GM23338 (cell line): ENCODE measurements around the gene ZC3H6. TPM values are rescaled to one million over a fixed set of nuclear protein-coding genes. Genes with fewer than 3 reads are reported as not detected.

Source experiments
- ATAC-seq: fragments of 200-7000 bp; cut with Tn5 transposase; 3 replicates; pipeline ENCODE4 v1.9.1; 2020
- DNase-seq: peaks from one replicate; pipeline ENCODE4 v3.0.0-alpha.2; 2015; ENCODE audit warnings: low spot score
- H2AFZ ChIP-seq: fragments of 200-600 bp; sonication (generic); 2 replicates; pipeline ENCODE4 v1.8.0; 2016; ENCODE audit warnings: antibody characterized with exemption, mild to moderate bottlenecking, moderate library complexity
- H3F3A ChIP-seq: fragments of 200-600 bp; sonication (generic); replicated peaks from 2 replicates; pipeline ENCODE4 v1.8.0; 2017; ENCODE audit warnings: antibody characterized with exemption, mixed run types, low read depth
- H3K27ac ChIP-seq: fragments of 200-600 bp; sonication (generic); 2 replicates; pipeline ENCODE4 v1.6.1; 2016; ENCODE audit warnings: low read depth
- H3K27me3 ChIP-seq: fragments of 200-600 bp; sonication (generic); 2 replicates; pipeline ENCODE4 v1.8.0; 2016; ENCODE audit warnings: mild to moderate bottlenecking, mixed run types, moderate library complexity; ENCODE audit not compliant: insufficient read depth
- H3K36me3 ChIP-seq: fragments of 200-600 bp; sonication (generic); 2 replicates; pipeline ENCODE4 v1.8.0; 2016; ENCODE audit warnings: mild to moderate bottlenecking; ENCODE audit not compliant: insufficient read depth
- H3K4me1 ChIP-seq: fragments of 200-600 bp; sonication (generic); 2 replicates; pipeline ENCODE4 v1.8.0; 2016; ENCODE audit warnings: mild to moderate bottlenecking, moderate library complexity; ENCODE audit not compliant: insufficient read depth
- H3K4me2 ChIP-seq: fragments of 200-600 bp; sonication (generic); 2 replicates; pipeline ENCODE4 v1.7.1; 2017; ENCODE audit warnings: mixed run types
- H3K4me3 ChIP-seq: fragments of 200-600 bp; sonication (generic); 2 replicates; pipeline ENCODE4 v1.6.1; 2016; ENCODE audit warnings: mixed run types
- H3K79me2 ChIP-seq: fragments of 200-600 bp; sonication (generic); replicated peaks from 2 replicates; pipeline ENCODE4 v1.8.0; 2017; ENCODE audit warnings: mild to moderate bottlenecking; ENCODE audit not compliant: insufficient read depth
- H3K9me2 ChIP-seq: fragments of 200-600 bp; sonication (generic); 2 replicates; pipeline ENCODE4 v1.8.0; 2017; ENCODE audit not compliant: insufficient read depth
- H4K20me1 ChIP-seq: fragments of 200-600 bp; sonication (generic); replicated peaks from 2 replicates; pipeline ENCODE4 v1.8.0; 2017; ENCODE audit warnings: mild to moderate bottlenecking; ENCODE audit not compliant: insufficient read depth
- H3K27ac Mint-ChIP-seq: 2 replicates; pipeline ENCODE4 v1.8.0; 2020; ENCODE audit warnings: inconsistent platforms, mild to moderate bottlenecking, moderate library complexity, mixed read lengths
- H3K27me3 Mint-ChIP-seq: 3 replicates; pipeline ENCODE4 v1.8.0; 2022; ENCODE audit warnings: low read depth, mild to moderate bottlenecking, moderate library complexity, mixed read lengths, inconsistent platforms; ENCODE audit not compliant: insufficient read depth, poor library complexity
- H3K36me3 Mint-ChIP-seq: 3 replicates; pipeline ENCODE4 v1.8.0; 2021; ENCODE audit warnings: low read depth, mild to moderate bottlenecking, inconsistent platforms, moderate library complexity, mixed read lengths
- H3K4me1 Mint-ChIP-seq: 3 replicates; pipeline ENCODE4 v1.8.0; 2020; ENCODE audit warnings: mild to moderate bottlenecking, inconsistent platforms, mixed read lengths
- H3K4me3 Mint-ChIP-seq: 3 replicates; pipeline ENCODE4 v1.8.0; 2021; ENCODE audit warnings: moderate library complexity, mild to moderate bottlenecking, inconsistent platforms, mixed read lengths
- H3K9me3 Mint-ChIP-seq: 3 replicates; pipeline ENCODE4 v1.8.0; 2020; ENCODE audit warnings: moderate library complexity, mild to moderate bottlenecking, inconsistent platforms, mixed read lengths
- CTCF ChIP-seq, 2 experiments: fragments of 200-600 bp in 1 of 2; sonication (generic) in 1 of 2; conservative IDR thresholded peaks; 2 replicates each; pipeline versions ENCODE4 v1.5.1 to v1.6.1; 2016 to 2017; ENCODE audit warnings: antibody characterized with exemption in 2 of 2, low read depth in 2 of 2, mild to moderate bottlenecking in 2 of 2, moderate library complexity in 1 of 2
- JUNB ChIP-seq: IDR thresholded peaks from one replicate; pipeline ENCODE4 v1.6.1; 2016; ENCODE audit warnings: antibody characterized with exemption; ENCODE audit not compliant: unreplicated experiment
- NANOG ChIP-seq: IDR thresholded peaks from 2 replicates; pipeline ENCODE4 v1.6.1; 2016; ENCODE audit warnings: antibody characterized with exemption, borderline replicate concordance
- STAT1 ChIP-seq: IDR thresholded peaks from one replicate; pipeline ENCODE4 v1.6.1; 2016; ENCODE audit warnings: antibody characterized with exemption; ENCODE audit not compliant: unreplicated experiment
- ZNF331 ChIP-seq: fragments of 250-450 bp; sonication (Bioruptor Pico); IDR thresholded peaks from 2 replicates; pipeline ENCODE4 v1.5.0; 2020; ENCODE audit warnings: low read depth, mild to moderate bottlenecking, moderate library complexity
- polyA plus RNA-seq: library from polyadenylated mRNA; unstranded; fragments of >200 nt; fragmentation: Nextera tagmentation; extraction: Ambion mirVana; gene quantifications from 2 replicates; pipeline ENCODE4 v1.2.1, GENCODE V29; 2016
- total RNA-seq: library from RNA; depleted of rRNA; stranded (reverse); fragments of >200 nt; shearing (Covaris generic); gene quantifications from 2 replicates; pipeline ENCODE4 v1.2.3, GENCODE V29; 2014
- TF ChIP-seq, protein P1 (sequence below): IDR thresholded peaks from one replicate; pipeline ENCODE4 v1.6.1; 2018; ENCODE audit warnings: antibody characterized with exemption; ENCODE audit not compliant: unreplicated experiment
- TF ChIP-seq, protein P2 (sequence below): IDR thresholded peaks from 2 replicates; pipeline ENCODE4 v1.6.1; 2016; ENCODE audit warnings: antibody characterized with exemption
- TF ChIP-seq, protein P3 (sequence below): fragments of 250-450 bp; sonication (Bioruptor Pico); IDR thresholded peaks from 2 replicates; pipeline ENCODE4 v1.5.0; 2020; ENCODE audit warnings: mild to moderate bottlenecking, moderate library complexity

Gene ZC3H6
- total and polyA plus RNA-seq, 2 experiments from 2014 or later, result 4.9 to 8.0 TPM

GRCh38 chr2:112321375-112322320 lies 46.3 kb downstream of the ZC3H6 start:
- no peaks in the 10 kb centered on the region for H3F3A ChIP-seq
- H3K4me3 ChIP-seq, result no peak overlapping the region
- H3K4me3 Mint-ChIP-seq, result no peak overlapping the region
- no peak overlapping the region for H3K4me2 ChIP-seq
- H3K9me2 ChIP-seq, result no peaks in the 10 kb centered on the region
- H3K36me3 ChIP-seq, result no peaks in the 10 kb centered on the region
- ATAC-seq (no peak), DNase-seq (no peak)
- H3K27me3 Mint-ChIP-seq, result no peaks in the 10 kb centered on the region
- no peak overlapping the region for H2AFZ ChIP-seq
- peaks cover 7% of the 10 kb centered on the region; the same call in 2 of the 3 replicates for H3K4me1 Mint-ChIP-seq
- no peaks in the 10 kb centered on the region for H3K36me3 Mint-ChIP-seq
- TF ChIP-seq, protein P1, sequence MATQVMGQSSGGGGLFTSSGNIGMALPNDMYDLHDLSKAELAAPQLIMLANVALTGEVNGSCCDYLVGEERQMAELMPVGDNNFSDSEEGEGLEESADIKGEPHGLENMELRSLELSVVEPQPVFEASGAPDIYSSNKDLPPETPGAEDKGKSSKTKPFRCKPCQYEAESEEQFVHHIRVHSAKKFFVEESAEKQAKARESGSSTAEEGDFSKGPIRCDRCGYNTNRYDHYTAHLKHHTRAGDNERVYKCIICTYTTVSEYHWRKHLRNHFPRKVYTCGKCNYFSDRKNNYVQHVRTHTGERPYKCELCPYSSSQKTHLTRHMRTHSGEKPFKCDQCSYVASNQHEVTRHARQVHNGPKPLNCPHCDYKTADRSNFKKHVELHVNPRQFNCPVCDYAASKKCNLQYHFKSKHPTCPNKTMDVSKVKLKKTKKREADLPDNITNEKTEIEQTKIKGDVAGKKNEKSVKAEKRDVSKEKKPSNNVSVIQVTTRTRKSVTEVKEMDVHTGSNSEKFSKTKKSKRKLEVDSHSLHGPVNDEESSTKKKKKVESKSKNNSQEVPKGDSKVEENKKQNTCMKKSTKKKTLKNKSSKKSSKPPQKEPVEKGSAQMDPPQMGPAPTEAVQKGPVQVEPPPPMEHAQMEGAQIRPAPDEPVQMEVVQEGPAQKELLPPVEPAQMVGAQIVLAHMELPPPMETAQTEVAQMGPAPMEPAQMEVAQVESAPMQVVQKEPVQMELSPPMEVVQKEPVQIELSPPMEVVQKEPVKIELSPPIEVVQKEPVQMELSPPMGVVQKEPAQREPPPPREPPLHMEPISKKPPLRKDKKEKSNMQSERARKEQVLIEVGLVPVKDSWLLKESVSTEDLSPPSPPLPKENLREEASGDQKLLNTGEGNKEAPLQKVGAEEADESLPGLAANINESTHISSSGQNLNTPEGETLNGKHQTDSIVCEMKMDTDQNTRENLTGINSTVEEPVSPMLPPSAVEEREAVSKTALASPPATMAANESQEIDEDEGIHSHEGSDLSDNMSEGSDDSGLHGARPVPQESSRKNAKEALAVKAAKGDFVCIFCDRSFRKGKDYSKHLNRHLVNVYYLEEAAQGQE, result no peak
- TF ChIP-seq JUNB, result no peak
- no peak for TF ChIP-seq ZNF331 (CRISPR knock-in tag)
- TF ChIP-seq, protein P2, sequence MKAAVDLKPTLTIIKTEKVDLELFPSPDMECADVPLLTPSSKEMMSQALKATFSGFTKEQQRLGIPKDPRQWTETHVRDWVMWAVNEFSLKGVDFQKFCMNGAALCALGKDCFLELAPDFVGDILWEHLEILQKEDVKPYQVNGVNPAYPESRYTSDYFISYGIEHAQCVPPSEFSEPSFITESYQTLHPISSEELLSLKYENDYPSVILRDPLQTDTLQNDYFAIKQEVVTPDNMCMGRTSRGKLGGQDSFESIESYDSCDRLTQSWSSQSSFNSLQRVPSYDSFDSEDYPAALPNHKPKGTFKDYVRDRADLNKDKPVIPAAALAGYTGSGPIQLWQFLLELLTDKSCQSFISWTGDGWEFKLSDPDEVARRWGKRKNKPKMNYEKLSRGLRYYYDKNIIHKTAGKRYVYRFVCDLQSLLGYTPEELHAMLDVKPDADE, result no peak
- TF ChIP-seq, protein P3, sequence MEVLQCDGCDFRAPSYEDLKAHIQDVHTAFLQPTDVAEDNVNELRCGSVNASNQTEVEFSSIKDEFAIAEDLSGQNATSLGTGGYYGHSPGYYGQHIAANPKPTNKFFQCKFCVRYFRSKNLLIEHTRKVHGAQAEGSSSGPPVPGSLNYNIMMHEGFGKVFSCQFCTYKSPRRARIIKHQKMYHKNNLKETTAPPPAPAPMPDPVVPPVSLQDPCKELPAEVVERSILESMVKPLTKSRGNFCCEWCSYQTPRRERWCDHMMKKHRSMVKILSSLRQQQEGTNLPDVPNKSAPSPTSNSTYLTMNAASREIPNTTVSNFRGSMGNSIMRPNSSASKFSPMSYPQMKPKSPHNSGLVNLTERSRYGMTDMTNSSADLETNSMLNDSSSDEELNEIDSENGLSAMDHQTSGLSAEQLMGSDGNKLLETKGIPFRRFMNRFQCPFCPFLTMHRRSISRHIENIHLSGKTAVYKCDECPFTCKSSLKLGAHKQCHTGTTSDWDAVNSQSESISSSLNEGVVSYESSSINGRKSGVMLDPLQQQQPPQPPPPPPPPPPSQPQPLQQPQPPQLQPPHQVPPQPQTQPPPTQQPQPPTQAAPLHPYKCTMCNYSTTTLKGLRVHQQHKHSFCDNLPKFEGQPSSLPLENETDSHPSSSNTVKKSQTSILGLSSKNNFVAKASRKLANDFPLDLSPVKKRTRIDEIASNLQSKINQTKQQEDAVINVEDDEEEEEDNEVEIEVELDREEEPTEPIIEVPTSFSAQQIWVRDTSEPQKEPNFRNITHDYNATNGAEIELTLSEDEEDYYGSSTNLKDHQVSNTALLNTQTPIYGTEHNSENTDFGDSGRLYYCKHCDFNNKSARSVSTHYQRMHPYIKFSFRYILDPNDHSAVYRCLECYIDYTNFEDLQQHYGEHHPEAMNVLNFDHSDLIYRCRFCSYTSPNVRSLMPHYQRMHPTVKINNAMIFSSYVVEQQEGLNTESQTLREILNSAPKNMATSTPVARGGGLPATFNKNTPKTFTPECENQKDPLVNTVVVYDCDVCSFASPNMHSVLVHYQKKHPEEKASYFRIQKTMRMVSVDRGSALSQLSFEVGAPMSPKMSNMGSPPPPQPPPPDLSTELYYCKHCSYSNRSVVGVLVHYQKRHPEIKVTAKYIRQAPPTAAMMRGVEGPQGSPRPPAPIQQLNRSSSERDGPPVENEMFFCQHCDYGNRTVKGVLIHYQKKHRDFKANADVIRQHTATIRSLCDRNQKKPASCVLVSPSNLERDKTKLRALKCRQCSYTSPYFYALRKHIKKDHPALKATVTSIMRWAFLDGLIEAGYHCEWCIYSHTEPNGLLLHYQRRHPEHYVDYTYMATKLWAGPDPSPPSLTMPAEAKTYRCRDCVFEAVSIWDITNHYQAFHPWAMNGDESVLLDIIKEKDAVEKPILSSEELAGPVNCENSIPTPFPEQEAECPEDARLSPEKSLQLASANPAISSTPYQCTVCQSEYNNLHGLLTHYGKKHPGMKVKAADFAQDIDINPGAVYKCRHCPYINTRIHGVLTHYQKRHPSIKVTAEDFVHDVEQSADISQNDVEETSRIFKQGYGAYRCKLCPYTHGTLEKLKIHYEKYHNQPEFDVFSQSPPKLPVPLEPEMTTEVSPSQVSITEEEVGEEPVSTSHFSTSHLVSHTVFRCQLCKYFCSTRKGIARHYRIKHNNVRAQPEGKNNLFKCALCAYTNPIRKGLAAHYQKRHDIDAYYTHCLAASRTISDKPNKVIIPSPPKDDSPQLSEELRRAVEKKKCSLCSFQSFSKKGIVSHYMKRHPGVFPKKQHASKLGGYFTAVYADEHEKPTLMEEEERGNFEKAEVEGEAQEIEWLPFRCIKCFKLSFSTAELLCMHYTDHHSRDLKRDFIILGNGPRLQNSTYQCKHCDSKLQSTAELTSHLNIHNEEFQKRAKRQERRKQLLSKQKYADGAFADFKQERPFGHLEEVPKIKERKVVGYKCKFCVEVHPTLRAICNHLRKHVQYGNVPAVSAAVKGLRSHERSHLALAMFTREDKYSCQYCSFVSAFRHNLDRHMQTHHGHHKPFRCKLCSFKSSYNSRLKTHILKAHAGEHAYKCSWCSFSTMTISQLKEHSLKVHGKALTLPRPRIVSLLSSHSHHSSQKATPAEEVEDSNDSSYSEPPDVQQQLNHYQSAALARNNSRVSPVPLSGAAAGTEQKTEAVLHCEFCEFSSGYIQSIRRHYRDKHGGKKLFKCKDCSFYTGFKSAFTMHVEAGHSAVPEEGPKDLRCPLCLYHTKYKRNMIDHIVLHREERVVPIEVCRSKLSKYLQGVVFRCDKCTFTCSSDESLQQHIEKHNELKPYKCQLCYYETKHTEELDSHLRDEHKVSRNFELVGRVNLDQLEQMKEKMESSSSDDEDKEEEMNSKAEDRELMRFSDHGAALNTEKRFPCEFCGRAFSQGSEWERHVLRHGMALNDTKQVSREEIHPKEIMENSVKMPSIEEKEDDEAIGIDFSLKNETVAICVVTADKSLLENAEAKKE (CRISPR knock-in tag), result no peak
- TF ChIP-seq STAT1, result no peak
- TF ChIP-seq NANOG, result no peak
- TF ChIP-seq CTCF (conservative IDR thresholded peaks at IDR 0.05; ENCODE audit: low read depth in 2 of 2), result no peak
- H3K79me2 ChIP-seq, result no peaks in the 10 kb centered on the region
- H3K27ac ChIP-seq, result no peak overlapping the region
- no peaks in the 10 kb centered on the region for H3K9me3 Mint-ChIP-seq
- H3K27ac Mint-ChIP-seq, result no peak overlapping the region
- no peaks in the 10 kb centered on the region for H3K27me3 ChIP-seq
- no peaks in the 10 kb centered on the region for H4K20me1 ChIP-seq
- no peaks in the 10 kb centered on the region for H3K4me1 ChIP-seq
